Panc1 (cell line): Measurements from ENCODE around the gene MELK.

Experiments used
- POLR2AphosphoS5 ChIP-seq: IDR thresholded peaks from 2 replicates; pipeline ENCODE4 v1.6.1; 2012; ENCODE audit warnings: mild to moderate bottlenecking, low read depth, low read length, moderate library complexity
- REST ChIP-seq, 2 experiments: IDR thresholded peaks; 2 replicates each; pipeline ENCODE4 v1.6.1; 2011 to 2012; ENCODE audit warnings: low read depth in 2 of 2, control low read depth in 1 of 2, low read length in 1 of 2, mild to moderate bottlenecking in 1 of 2, moderate library complexity in 1 of 2; ENCODE audit not compliant: insufficient read depth in 1 of 2
- TCF7L2 ChIP-seq: IDR thresholded peaks from 2 replicates; pipeline ENCODE4 v1.6.1; 2011; ENCODE audit warnings: mild to moderate bottlenecking, low read depth, low read length, inconsistent platforms
- TF ChIP-seq, protein P1 (sequence below): fragments of 450-650 bp; IDR thresholded peaks from 2 replicates; pipeline ENCODE4 v1.5.1; 2017; ENCODE audit warnings: mild to moderate bottlenecking

GRCh38 chr9:36598273-36598672 lies 25.6 kb downstream of the MELK start:
- TF ChIP-seq, protein P1, sequence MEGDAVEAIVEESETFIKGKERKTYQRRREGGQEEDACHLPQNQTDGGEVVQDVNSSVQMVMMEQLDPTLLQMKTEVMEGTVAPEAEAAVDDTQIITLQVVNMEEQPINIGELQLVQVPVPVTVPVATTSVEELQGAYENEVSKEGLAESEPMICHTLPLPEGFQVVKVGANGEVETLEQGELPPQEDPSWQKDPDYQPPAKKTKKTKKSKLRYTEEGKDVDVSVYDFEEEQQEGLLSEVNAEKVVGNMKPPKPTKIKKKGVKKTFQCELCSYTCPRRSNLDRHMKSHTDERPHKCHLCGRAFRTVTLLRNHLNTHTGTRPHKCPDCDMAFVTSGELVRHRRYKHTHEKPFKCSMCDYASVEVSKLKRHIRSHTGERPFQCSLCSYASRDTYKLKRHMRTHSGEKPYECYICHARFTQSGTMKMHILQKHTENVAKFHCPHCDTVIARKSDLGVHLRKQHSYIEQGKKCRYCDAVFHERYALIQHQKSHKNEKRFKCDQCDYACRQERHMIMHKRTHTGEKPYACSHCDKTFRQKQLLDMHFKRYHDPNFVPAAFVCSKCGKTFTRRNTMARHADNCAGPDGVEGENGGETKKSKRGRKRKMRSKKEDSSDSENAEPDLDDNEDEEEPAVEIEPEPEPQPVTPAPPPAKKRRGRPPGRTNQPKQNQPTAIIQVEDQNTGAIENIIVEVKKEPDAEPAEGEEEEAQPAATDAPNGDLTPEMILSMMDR = no peak
- no peak for TF ChIP-seq TCF7L2
- TF ChIP-seq POLR2AphosphoS5 = no peak
- TF ChIP-seq REST (IDR thresholded peaks at IDR 0.05; ENCODE audit: insufficient read depth in 1 of 2, low read depth in 2 of 2, low read length in 1 of 2) = no peak
